Ishikawa (cell line): Measurements from ENCODE around the gene CFAP43.

Experiments used
- CEBPB ChIP-seq: IDR thresholded peaks from 2 replicates; pipeline ENCODE4 v1.6.1; 2012
- FOXM1 ChIP-seq: IDR thresholded peaks from 2 replicates; pipeline ENCODE4 v1.6.1; 2012; ENCODE audit warnings: low read depth, borderline replicate concordance
- RAD21 ChIP-seq: IDR thresholded peaks from 2 replicates; pipeline ENCODE4 v1.6.1; 2012; ENCODE audit warnings: low read depth
- TAF1 ChIP-seq: IDR thresholded peaks from 2 replicates; pipeline ENCODE4 v1.6.1; 2012; ENCODE audit warnings: low read depth, mild to moderate bottlenecking
- TCF12 ChIP-seq: IDR thresholded peaks from 2 replicates; pipeline ENCODE4 v1.6.1; 2012; ENCODE audit warnings: low read depth
- ZBTB7A ChIP-seq: IDR thresholded peaks from 2 replicates; pipeline ENCODE4 v1.6.1; 2012; ENCODE audit warnings: low read depth
- TF ChIP-seq, protein P1 (sequence below): IDR thresholded peaks from 2 replicates; pipeline ENCODE4 v1.6.1; 2012; ENCODE audit warnings: low read depth, mild to moderate bottlenecking
- TF ChIP-seq, protein P2 (sequence below): IDR thresholded peaks from 2 replicates; pipeline ENCODE4 v1.6.1; 2012

DNA sequence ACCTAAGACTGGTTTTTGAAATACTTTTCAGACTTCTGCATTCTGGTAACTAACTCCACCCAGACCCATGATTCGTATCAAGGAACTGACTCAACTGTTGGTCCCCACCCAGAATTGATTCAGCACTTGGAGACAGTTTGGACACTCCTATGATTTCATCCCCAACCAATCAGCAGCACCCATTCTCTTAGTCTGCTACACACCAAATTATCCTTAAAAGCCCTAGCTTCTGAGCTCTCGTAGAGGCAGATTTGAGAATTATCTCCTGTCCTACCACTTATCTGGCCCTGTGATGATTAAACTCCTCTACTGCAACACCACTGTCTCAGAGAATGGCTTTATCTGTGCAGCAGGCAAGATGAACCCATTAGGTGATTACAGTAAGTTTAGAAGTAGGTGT, 14.8 kb upstream of the CFAP43 start:
- TF ChIP-seq TCF12 (no peak), RAD21 (no peak), ZBTB7A (no peak), CEBPB (no peak), TAF1 (no peak), FOXM1 (no peak)
- TF ChIP-seq, protein P1, sequence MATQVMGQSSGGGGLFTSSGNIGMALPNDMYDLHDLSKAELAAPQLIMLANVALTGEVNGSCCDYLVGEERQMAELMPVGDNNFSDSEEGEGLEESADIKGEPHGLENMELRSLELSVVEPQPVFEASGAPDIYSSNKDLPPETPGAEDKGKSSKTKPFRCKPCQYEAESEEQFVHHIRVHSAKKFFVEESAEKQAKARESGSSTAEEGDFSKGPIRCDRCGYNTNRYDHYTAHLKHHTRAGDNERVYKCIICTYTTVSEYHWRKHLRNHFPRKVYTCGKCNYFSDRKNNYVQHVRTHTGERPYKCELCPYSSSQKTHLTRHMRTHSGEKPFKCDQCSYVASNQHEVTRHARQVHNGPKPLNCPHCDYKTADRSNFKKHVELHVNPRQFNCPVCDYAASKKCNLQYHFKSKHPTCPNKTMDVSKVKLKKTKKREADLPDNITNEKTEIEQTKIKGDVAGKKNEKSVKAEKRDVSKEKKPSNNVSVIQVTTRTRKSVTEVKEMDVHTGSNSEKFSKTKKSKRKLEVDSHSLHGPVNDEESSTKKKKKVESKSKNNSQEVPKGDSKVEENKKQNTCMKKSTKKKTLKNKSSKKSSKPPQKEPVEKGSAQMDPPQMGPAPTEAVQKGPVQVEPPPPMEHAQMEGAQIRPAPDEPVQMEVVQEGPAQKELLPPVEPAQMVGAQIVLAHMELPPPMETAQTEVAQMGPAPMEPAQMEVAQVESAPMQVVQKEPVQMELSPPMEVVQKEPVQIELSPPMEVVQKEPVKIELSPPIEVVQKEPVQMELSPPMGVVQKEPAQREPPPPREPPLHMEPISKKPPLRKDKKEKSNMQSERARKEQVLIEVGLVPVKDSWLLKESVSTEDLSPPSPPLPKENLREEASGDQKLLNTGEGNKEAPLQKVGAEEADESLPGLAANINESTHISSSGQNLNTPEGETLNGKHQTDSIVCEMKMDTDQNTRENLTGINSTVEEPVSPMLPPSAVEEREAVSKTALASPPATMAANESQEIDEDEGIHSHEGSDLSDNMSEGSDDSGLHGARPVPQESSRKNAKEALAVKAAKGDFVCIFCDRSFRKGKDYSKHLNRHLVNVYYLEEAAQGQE: no peak
- TF ChIP-seq, protein P2, sequence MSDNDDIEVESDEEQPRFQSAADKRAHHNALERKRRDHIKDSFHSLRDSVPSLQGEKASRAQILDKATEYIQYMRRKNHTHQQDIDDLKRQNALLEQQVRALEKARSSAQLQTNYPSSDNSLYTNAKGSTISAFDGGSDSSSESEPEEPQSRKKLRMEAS: no peak
